Inferior parietal cortex (tissue), 1 donor: ENCODE results near the gene DYNLT5.
"Not testable (repeated sequence)": the region's sequence is repeated elsewhere in the genome, so short reads cannot be mapped to it uniquely, and the experiment has no call there.

Experiments
- DNase-seq: peaks from one replicate; pipeline ENCODE4 v3.0.0-alpha.2; 2016; ENCODE audit errors: extremely low spot score

DYNLT5 gene

DNA sequence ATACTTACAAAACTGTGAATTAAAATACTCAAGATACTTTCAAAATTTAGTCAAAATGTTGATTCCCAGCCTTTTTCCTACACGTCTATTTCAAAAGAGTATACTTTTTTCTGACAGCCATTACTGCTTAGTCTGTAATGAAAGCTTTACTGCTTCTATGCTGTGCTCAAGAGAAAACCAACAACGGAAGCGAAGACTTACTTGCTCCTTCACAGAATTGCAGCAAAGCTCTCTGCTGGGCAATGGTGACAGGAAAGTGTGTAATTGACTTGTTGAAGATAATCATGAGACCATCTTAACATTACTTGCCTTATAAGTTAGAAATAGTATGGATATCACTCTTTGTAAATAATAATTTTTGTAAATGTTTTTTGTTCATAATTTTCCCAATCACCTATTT is 1.7 kb upstream of the DYNLT5 start:
- DNase-seq = no peak

- no peak for DNase-seq
Measured at GRCh38 chr1:66751160-66751559, 1.1 kb upstream of the DYNLT5 start.

GRCh38 chr1:66752671-66753371 is 562 bp downstream of the DYNLT5 start:
- DNase-seq = no peak

GRCh38 chr1:66757722-66758240 is 5.5 kb downstream of the DYNLT5 start:
- no peak for DNase-seq

GRCh38 chr1:66758241-66758755 is 6.0 kb downstream of the DYNLT5 start:
- no peak for DNase-seq

GRCh38 chr1:66760506-66760905 is 8.2 kb downstream of the DYNLT5 start:
- DNase-seq = no peak

DNA sequence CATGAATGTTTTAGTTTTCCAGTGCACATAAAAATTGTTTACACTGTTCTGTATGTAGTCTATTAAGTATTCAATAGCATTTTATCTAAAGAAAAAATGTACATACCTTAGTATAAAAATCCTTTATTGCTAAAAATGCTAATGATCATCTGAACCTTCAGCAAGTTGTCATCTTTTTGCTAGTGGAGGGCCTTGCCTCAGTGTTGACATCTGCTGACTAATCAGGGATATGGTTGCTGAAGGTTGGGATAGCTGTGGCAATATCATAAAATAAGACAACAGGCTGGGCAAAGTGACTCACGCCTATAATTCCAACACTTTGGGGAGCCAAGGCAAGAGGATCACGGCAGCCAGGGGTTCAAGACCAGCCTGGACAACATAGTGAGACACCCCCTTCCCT is 9.0 kb downstream of the DYNLT5 start:
- no peak for DNase-seq

DNA sequence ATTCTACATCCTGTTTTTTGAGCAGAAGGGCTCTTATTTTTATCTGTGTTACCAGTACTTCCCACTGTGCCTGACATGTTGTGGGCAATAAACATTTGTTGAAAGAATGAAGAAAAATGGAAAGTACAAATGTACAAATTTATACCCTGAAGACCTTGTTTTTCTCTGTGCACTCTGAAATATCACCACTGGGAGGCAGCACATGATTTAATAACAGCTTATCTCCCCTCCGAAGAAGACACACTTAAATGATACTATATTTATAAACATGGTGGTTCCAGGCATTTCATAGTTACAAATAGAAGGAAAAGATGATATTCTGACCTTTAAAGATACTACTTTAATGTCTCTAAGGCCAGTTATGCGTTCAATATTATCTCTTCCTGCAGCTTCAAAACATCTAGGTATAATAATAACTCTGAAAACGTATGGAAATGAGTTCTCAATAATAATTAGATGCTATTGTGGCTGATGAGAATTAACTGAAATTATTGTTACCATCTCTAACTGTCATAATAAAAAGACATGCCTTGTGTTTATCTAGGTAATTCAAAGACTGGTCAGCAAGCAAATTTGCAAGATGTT is 12.8 kb downstream of the DYNLT5 start:
- DNase-seq = peak; percentile 85

DNA sequence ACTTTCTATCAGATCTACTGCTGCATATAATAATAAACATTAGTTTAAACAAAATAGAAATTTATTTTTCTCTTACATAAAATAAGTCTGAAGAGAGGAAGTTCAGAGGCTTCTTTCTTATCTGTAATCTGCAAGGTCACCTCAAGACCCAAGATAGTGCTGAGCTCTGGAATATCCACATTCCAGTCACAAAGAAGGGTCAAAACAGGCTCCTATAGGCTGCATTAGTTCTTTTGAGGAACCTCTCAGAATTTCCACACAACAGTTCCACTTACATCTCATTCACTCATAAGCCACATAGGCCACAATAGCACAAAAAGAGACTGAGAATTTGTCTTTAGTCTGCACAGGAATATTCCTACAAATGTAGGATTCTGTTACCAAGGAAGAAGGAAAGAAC is 15.4 kb downstream of the DYNLT5 start:
- DNase-seq = no peak

GRCh38 chr1:66768965-66769364 is 16.7 kb downstream of the DYNLT5 start:
- no peak for DNase-seq

DNA sequence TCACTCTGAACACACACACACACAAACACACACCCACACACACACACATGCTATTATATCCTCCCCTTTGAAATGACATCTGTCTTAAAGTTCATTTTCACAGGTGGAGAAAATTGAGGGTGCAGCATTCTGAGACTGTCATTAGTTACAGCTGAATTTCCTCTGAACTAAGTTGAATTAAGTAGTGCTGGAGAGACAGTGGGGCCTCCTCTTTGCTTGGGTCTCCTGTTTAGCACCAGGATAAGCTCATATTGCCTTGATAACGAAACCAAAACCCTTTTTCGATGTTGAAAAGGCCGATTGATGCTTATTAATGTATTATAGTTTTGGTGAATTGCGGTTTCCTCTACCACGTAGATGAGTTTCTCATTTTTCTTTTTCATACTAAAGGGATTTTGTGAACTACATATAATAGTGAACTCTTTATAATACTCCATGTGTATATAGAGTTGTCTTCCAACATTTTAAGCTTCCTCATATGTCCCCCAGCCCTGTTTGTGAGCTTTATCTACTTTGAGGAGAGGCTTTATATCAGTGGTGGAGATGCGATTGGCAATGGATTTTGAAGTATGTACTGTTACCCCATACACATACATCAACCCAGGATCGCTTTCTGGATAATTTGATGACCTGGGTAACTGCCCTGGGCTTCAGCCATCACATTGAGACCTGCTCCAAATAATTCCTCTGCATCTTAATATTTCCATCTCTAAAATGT is 17.4 kb downstream of the DYNLT5 start:
- no peak for DNase-seq

DNA sequence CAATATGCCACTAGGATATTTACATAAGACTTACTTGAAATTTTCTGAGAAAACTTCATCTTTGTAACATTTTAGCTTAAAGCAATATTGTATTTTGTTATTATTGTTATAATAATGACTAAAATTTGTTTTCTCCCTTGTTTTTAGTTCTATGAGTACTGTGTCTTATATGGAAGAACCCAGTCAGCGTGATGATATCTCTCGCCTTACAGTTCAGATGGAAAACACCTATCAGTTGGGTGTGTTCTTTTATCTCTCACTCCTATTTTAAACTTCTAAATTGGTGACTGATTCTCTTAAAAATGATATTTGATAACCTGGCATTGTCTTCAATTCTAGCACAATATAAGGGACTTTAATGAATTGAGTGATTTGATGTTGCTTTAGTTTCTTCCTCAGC is 18.0 kb downstream of the DYNLT5 start:
- DNase-seq = no peak

- no peak for DNase-seq
Measured at GRCh38 chr1:66770694-66771093, 18.4 kb downstream of the DYNLT5 start.

GRCh38 chr1:66773227-66773626 is 21.0 kb downstream of the DYNLT5 start:
- no peak for DNase-seq

GRCh38 chr1:66774438-66774837 is 22.2 kb downstream of the DYNLT5 start:
- no peak for DNase-seq

DNA sequence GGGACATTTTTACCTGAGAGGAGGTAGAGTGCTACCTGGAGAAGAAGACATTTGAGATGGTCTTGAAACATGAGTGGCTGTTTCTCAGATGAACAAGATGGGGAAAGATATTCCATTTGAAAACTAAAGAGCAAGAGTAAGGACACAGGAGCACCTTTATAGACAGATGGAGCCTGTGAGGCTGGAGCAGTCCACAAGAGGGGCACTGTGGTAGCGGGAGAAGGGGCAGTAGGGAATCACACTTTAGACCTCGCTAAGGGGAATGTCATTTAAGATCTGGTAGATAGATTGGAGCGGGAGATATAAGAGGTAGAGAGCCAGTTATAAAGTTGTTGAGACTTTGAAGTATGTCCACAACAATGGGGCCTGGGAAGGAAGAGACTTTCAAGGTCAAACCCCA is 23.4 kb downstream of the DYNLT5 start:
- no peak for DNase-seq

- no peak for DNase-seq
Measured at GRCh38 chr1:66777831-66778230, 25.6 kb downstream of the DYNLT5 start.

- no peak for DNase-seq
Measured at GRCh38 chr1:66778266-66778665, 26.0 kb downstream of the DYNLT5 start.

- DNase-seq = no peak
Measured at GRCh38 chr1:66778969-66779368, 26.7 kb downstream of the DYNLT5 start.

DNA sequence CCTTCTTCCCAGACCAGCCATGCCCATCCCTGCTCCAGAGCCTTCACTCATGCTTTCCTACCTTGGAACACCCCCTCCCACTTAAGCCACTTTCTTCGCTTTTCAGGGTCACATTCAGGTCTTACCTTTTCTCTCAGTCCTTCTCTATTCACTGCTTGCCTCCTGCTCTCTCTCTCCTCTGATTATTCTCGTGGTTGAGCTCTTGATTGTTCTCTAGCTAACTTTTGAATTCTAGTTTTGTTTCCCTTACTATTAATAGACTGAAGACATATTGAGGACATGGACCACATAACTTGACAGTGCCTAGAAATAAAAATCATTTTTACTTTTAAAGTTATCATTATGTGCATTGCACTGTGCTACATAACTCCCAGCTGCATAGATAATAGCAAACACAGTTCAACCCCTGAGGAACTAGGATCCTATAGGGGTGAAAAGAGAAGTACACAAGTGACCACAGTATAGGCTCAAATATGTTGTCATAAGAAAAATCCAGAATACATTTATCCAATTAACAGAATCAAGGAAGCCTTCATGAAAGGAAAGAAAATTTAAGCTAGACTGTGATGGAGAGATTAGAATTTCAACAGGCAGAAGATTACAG is 27.3 kb downstream of the DYNLT5 start:
- no peak for DNase-seq

DNA sequence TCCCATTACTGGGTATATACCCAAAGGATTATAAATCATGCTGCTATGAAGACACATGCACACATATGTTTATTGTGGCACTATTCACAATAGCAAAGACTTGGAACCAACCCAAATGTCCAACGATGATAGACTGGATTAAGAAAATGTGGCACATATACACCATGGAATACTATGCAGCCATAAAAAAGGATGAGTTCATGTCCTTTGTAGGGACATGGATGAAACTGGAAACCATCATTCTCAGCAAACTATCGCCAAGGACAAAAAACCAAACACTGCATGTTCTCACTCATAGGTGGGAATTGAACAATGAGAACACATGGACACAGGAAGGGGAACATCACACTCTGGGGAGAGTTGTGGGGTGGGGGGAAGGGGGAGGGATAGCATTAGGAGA is 33.5 kb downstream of the DYNLT5 start:
- not testable (repeated sequence) for DNase-seq

DNA sequence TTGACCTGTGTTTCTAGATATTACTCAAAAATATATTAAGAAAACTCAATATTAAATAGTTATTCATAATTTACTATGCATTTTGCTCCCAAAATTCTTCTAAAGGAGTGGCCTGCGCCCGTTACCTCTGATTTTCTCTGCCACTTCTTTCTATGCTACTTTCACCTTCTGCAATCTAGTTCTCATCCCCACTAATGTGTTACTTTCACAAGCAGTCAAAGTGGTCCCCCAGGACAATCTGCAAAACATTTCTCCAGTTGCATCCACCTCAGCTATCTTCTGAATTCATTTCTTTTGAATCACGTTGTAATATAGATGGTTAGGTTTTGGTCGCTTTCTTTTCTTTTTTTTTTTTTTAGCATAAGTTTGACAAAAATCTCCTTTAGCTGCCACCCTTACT is 35.4 kb downstream of the DYNLT5 start:
- DNase-seq = no peak
